ENCODE measurements around the gene COL6A1.

GRCh38 chr21:46000731-46001641, 19.4 kb downstream of the COL6A1 start:
- TF ChIP-seq ZNF274 (IDR thresholded peaks at IDR 0.05; ENCODE audit: low read depth, low read length) (no peak), YY1 (IDR thresholded peaks at IDR 0.05; ENCODE audit: insufficient read depth, insufficient read length) (no peak)
